Suprapubic skin (tissue), 4 donors: ENCODE measurements around the gene PPM1A.

Source experiments
- EP300 ChIP-seq: sonication (generic); formaldehyde crosslinking; IDR thresholded peaks from one replicate; pipeline ENCODE4 v1.6.1; 2017; ENCODE audit warnings: antibody characterized with exemption
- POLR2A ChIP-seq, 2 donors: fragments of 450-650 bp; IDR thresholded peaks; one replicate each; pipeline ENCODE4 v1.6.1; 2017; ENCODE audit warnings: antibody characterized with exemption in 2 of 2, mild to moderate bottlenecking in 2 of 2, moderate library complexity in 2 of 2
- POLR2AphosphoS5 ChIP-seq, 3 donors: sonication (generic); formaldehyde crosslinking; IDR thresholded peaks; one replicate each; pipeline ENCODE4 v1.6.1; 2017; ENCODE audit warnings: antibody characterized with exemption in 3 of 3
- TF ChIP-seq, protein P1 (sequence below), 2 donors: fragments of 200-600 bp in 1 of 2; fragments of 450-650 bp in 1 of 2; sonication (generic) in 1 of 2; IDR thresholded peaks; one replicate each; pipeline ENCODE4 v1.5.1; 2016 to 2019; ENCODE audit warnings: antibody characterized with exemption in 2 of 2, mild to moderate bottlenecking in 1 of 2, moderate library complexity in 1 of 2

DNA sequence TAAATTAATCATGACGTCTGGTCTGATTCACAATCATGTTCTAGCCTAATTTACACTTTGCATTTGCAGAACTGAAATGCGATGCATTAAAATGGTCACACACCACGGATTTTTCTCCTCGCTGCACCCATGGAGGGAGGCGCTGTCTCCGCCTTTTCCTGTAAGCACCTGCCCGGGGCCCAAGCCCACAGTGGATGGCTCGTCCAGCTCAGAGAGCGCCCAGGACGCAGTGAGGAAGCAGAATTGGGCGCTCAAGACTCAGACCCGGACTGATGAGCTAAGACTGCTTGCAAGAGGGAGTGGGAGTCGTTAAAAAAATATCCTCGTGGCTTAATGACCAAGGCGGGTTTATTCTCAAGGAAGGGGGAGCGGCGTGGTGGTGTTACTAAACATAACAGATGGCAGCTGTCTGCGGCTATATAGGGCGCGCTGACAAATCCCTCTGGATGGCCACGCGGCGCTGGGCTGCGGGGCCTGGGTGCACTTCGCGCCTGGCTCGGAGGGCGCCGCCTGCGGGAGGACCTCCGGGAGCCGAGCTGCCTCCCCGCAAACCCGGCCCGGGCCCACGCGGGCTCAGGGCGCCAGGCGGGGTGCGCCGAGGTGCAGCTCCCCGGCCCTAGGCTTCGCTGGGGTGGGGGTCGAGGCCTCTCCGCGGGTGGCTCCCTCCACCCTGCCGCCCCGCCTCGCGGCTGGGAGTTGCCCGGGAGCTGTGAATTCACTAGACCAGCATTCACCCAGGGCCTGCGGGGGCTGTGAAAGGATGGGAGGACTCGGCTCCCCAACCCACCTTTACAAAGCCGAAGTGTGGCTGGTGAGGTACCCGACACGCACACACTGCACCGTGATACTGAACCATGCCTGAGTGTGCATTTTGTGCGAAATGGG lies 78.7 kb downstream of the PPM1A start:
- TF ChIP-seq POLR2A (IDR thresholded peaks at IDR 0.05) (no peak), EP300 (no peak), POLR2AphosphoS5 (IDR thresholded peaks at IDR 0.05) (no peak)
- TF ChIP-seq, protein P1, sequence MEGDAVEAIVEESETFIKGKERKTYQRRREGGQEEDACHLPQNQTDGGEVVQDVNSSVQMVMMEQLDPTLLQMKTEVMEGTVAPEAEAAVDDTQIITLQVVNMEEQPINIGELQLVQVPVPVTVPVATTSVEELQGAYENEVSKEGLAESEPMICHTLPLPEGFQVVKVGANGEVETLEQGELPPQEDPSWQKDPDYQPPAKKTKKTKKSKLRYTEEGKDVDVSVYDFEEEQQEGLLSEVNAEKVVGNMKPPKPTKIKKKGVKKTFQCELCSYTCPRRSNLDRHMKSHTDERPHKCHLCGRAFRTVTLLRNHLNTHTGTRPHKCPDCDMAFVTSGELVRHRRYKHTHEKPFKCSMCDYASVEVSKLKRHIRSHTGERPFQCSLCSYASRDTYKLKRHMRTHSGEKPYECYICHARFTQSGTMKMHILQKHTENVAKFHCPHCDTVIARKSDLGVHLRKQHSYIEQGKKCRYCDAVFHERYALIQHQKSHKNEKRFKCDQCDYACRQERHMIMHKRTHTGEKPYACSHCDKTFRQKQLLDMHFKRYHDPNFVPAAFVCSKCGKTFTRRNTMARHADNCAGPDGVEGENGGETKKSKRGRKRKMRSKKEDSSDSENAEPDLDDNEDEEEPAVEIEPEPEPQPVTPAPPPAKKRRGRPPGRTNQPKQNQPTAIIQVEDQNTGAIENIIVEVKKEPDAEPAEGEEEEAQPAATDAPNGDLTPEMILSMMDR (IDR thresholded peaks at IDR 0.05) = no peak
